SK-N-SH (cell line): ENCODE data around the gene C11orf65. TPM values are rescaled to one million over a fixed set of nuclear protein-coding genes. Genes with fewer than 3 reads are reported as not detected.

Experiments
- CTCF ChIA-PET: fragments of 300-600, 350-600 bp; formaldehyde crosslinking; extraction: SDS; loops from one replicate; lab custom pipeline; 2021; lab: Yijun Ruan, JAX
- POLR2A ChIA-PET: fragments of 350-600 bp; sonication (Branson Sonifier 250); formaldehyde crosslinking; extraction: SDS; loops from one replicate; lab custom pipeline; 2020; ENCODE audit warnings: antibody characterized with exemption, inconsistent platforms; lab: Yijun Ruan, JAX
- DNase-seq: peaks from one replicate; pipeline ENCODE4 v3.0.0; 2012
- H2AFZ ChIP-seq: fragments of 200-600 bp; sonication (generic); 2 replicates; pipeline ENCODE4 v1.8.1; 2016; ENCODE audit warnings: antibody characterized with exemption, mild to moderate bottlenecking, low read depth
- H3F3A ChIP-seq: fragments of 200-600 bp; sonication (generic); replicated peaks from 2 replicates; pipeline ENCODE3; 2016; ENCODE audit warnings: antibody characterized with exemption, mild to moderate bottlenecking; ENCODE audit not compliant: insufficient read depth
- H3K27ac ChIP-seq, 2 experiments: fragments of 200-500 bp in 1 of 2; fragments of 200-600 bp in 1 of 2; sonication (Bioruptor generic) in 1 of 2; sonication (generic), shearing (Covaris generic) in 1 of 2; 2 replicates each; pipeline versions ENCODE4 v1.5.1 to v1.6.1; 2014 to 2016; ENCODE audit warnings: low read depth in 2 of 2, inconsistent platforms in 1 of 2, low read length in 1 of 2, mild to moderate bottlenecking in 1 of 2, mixed read lengths in 1 of 2
- H3K27me3 ChIP-seq: fragments of 200-600 bp; sonication (generic), shearing (Covaris generic); 2 replicates; pipeline ENCODE4 v1.6.1; 2016; ENCODE audit warnings: mixed run types; ENCODE audit not compliant: insufficient read depth
- H3K36me3 ChIP-seq, 2 experiments: fragments of 200-500 bp in 1 of 2; fragments of 200-600 bp in 1 of 2; sonication (Bioruptor generic) in 1 of 2; sonication (generic) in 1 of 2; replicated peaks in 1 of 2; 2 replicates each; pipeline versions ENCODE3 to v1.5.1; 2014 to 2016; ENCODE audit warnings: low read length in 1 of 2, mild to moderate bottlenecking in 1 of 2; ENCODE audit not compliant: insufficient read depth in 2 of 2, control insufficient read depth in 1 of 2
- H3K4me1 ChIP-seq, 2 experiments: fragments of 200-500 bp in 1 of 2; fragments of 200-600 bp in 1 of 2; sonication (Bioruptor generic) in 1 of 2; sonication (generic), shearing (Covaris generic) in 1 of 2; 2 replicates each; pipeline versions ENCODE4 v1.5.1 to v1.6.1; 2014 to 2016; ENCODE audit warnings: low read depth in 1 of 2, low read length in 1 of 2, mixed run types in 1 of 2; ENCODE audit not compliant: insufficient read depth in 2 of 2, control insufficient read depth in 1 of 2
- H3K4me2 ChIP-seq: fragments of 200-600 bp; sonication (generic), shearing (Covaris generic); 2 replicates; pipeline ENCODE4 v1.6.1; 2017; ENCODE audit warnings: mixed run types
- H3K4me3 ChIP-seq, 2 experiments: fragments of 200-500 bp in 1 of 2; fragments of 200-600 bp in 1 of 2; sonication (Bioruptor generic) in 1 of 2; sonication (generic), shearing (Covaris generic) in 1 of 2; 2 replicates each; pipeline versions ENCODE4 v1.5.1 to v1.8.1; 2014 to 2016; ENCODE audit warnings: low read depth in 2 of 2, inconsistent platforms in 1 of 2, low read length in 1 of 2, mild to moderate bottlenecking in 1 of 2, mixed read lengths in 1 of 2, moderate library complexity in 1 of 2
- H3K79me2 ChIP-seq: fragments of 200-600 bp; sonication (generic); 2 replicates; pipeline ENCODE4 v1.8.1; 2017; ENCODE audit warnings: mild to moderate bottlenecking; ENCODE audit not compliant: insufficient read depth
- H3K9ac ChIP-seq: fragments of 200-600 bp; sonication (generic); 2 replicates; pipeline ENCODE4 v1.6.1; 2017; ENCODE audit warnings: mixed run types
- H3K9me2 ChIP-seq: fragments of 200-600 bp; sonication (generic); 2 replicates; pipeline ENCODE4 v1.6.1; 2017; ENCODE audit warnings: mixed run types
- H3K9me3 ChIP-seq: fragments of 200-600 bp; sonication (generic); 2 replicates; pipeline ENCODE4 v1.6.1; 2017; ENCODE audit warnings: mixed run types, mild to moderate bottlenecking, moderate library complexity
- H4K20me1 ChIP-seq: fragments of 200-600 bp; sonication (generic); 2 replicates; pipeline ENCODE4 v1.6.1; 2017; ENCODE audit warnings: mild to moderate bottlenecking, mixed run types; ENCODE audit not compliant: insufficient read depth
- CHD2 ChIP-seq: fragments of 150-350 bp; IDR thresholded peaks from 2 replicates; pipeline ENCODE4 v1.6.1; 2018; ENCODE audit warnings: low read length; ENCODE audit not compliant: partially characterized antibody
- ELF1 ChIP-seq: IDR thresholded peaks from 2 replicates; pipeline ENCODE4 v1.4.0; 2012
- FOXM1 ChIP-seq: IDR thresholded peaks from 2 replicates; pipeline ENCODE4 v1.4.0; 2012; ENCODE audit warnings: low read depth, mild to moderate bottlenecking
- MXI1 ChIP-seq: IDR thresholded peaks from 2 replicates; pipeline ENCODE4 v1.6.1; 2012; ENCODE audit warnings: mild to moderate bottlenecking, low read depth, low read length, improper control_type of control experiment
- SIN3A ChIP-seq: IDR thresholded peaks from 2 replicates; pipeline ENCODE4 v1.6.1; 2012; ENCODE audit warnings: low read depth, mild to moderate bottlenecking, low read length, moderate library complexity, borderline replicate concordance
- TCF12 ChIP-seq: IDR thresholded peaks from 2 replicates; pipeline ENCODE4 v1.4.0; 2012
- WGBS: methylation state at CpG from one replicate; pipeline ENCODE4 v1.1.6; 2017; ENCODE audit warnings: low lambda C conversion rate; 5-methylcytosine and 5-hydroxymethylcytosine counted together
- polyA plus RNA-seq, 3 experiments: library from polyadenylated mRNA; depleted of rRNA; stranded (reverse); fragments of >200 nt; gene quantifications; 2 replicates each; pipeline ENCODE4 v1.2.3, GENCODE V29; 2012
- TF ChIP-seq, protein P1 (sequence below): IDR thresholded peaks from 2 replicates; pipeline ENCODE4 v1.4.0; 2012; ENCODE audit warnings: low read depth, borderline replicate concordance
- TF ChIP-seq, protein P2 (sequence below): IDR thresholded peaks from 2 replicates; pipeline ENCODE4; 2012

The C11orf65 gene
- polyA plus RNA-seq, 1 of the 3 experiments (the other 2 are of a cell fraction): 0.07 TPM

DNA sequence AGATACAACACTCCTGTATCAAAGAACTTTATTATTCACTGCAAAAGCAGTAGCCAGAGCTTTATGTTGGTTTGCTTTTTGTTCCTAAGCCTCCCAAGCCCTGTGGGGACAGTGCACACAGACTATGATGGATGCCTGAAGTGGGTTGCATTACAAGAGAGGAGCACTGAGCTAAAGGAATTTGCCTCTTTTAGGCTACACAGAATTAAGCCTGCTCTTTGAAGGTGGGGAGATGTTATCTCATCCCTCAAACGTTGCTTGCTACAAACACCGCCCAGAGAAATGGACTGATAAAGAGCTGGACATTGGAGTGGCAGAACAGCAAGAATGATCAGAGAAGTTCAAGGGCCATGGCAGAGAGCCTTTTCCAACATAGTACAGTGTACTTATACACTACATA is 33.4 kb upstream of the C11orf65 start:
- Histone ChIP-seq H4K20me1 (no peaks in the 10 kb centered on the region), H2AFZ (no peak overlapping the region), H3K27ac (no peak overlapping the region), H3K4me2 (no peak overlapping the region), H3K9me3 (no peaks in the 10 kb centered on the region), H3K4me1 (peaks cover 0 to 11% of the 10 kb centered on the region in 2 experiments; a peak in 2 of 4 replicates), H3K79me2 (peaks cover 9% of the 10 kb centered on the region; the same call in 1 of the 2 replicates), H3K27me3 (no peaks in the 10 kb centered on the region), H3K4me3 (no peak overlapping the region), H3K9me2 (no peaks in the 10 kb centered on the region), H3K36me3 (no peaks in the 10 kb centered on the region), H3F3A (peaks cover 6% of the 10 kb centered on the region), H3K9ac (no peak overlapping the region)
- TF ChIP-seq, protein P1, sequence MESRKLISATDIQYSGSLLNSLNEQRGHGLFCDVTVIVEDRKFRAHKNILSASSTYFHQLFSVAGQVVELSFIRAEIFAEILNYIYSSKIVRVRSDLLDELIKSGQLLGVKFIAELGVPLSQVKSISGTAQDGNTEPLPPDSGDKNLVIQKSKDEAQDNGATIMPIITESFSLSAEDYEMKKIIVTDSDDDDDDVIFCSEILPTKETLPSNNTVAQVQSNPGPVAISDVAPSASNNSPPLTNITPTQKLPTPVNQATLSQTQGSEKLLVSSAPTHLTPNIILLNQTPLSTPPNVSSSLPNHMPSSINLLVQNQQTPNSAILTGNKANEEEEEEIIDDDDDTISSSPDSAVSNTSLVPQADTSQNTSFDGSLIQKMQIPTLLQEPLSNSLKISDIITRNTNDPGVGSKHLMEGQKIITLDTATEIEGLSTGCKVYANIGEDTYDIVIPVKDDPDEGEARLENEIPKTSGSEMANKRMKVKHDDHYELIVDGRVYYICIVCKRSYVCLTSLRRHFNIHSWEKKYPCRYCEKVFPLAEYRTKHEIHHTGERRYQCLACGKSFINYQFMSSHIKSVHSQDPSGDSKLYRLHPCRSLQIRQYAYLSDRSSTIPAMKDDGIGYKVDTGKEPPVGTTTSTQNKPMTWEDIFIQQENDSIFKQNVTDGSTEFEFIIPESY: no peak
- ChIA-PET CTCF (no interaction called here), POLR2A (no interaction called here)
- no peak for DNase-seq
- WGBS: 70% methylated on average over 2 of the region's 2 CpGs

DNA sequence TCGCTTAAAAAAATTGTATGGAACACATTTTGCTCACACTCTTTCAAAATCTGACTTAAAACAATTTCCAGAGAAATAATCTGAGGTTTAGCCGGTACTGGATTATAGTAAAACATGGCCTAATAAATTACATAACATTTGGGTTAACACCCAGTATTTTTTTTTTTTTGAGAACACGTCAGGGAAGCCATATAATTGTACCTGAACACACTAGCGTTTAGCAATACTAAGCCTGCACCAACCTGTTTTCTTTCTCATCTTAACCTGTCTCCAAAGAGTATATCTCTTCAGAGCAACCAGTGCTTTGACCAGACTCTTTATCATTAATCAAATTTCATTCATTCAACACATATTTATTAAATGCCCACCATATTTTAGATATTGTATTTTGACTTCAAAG is 32.8 kb upstream of the C11orf65 start:
- Histone ChIP-seq H3K9me2 (no peaks in the 10 kb centered on the region), H3K36me3 (no peaks in the 10 kb centered on the region), H3K27me3 (no peaks in the 10 kb centered on the region), H2AFZ (no peak overlapping the region), H3K4me2 (no peak overlapping the region), H3K9ac (no peak overlapping the region), H4K20me1 (no peaks in the 10 kb centered on the region), H3F3A (peaks cover 6% of the 10 kb centered on the region), H3K79me2 (peaks cover 9% of the 10 kb centered on the region; the same call in 1 of the 2 replicates), H3K4me1 (peaks cover 0 to 11% of the 10 kb centered on the region in 2 experiments; a peak in 2 of 4 replicates), H3K27ac (no peak overlapping the region), H3K4me3 (no peak overlapping the region), H3K9me3 (no peaks in the 10 kb centered on the region)
- CTCF ChIA-PET: no interaction called here
- WGBS: 99% methylated on average over 4 of the region's 4 CpGs
- TF ChIP-seq MXI1 (no peak), ELF1 (no peak), TCF12 (no peak), FOXM1 (no peak), SIN3A (no peak)
- POLR2A ChIA-PET: no interaction called here
- no peak for DNase-seq

DNA sequence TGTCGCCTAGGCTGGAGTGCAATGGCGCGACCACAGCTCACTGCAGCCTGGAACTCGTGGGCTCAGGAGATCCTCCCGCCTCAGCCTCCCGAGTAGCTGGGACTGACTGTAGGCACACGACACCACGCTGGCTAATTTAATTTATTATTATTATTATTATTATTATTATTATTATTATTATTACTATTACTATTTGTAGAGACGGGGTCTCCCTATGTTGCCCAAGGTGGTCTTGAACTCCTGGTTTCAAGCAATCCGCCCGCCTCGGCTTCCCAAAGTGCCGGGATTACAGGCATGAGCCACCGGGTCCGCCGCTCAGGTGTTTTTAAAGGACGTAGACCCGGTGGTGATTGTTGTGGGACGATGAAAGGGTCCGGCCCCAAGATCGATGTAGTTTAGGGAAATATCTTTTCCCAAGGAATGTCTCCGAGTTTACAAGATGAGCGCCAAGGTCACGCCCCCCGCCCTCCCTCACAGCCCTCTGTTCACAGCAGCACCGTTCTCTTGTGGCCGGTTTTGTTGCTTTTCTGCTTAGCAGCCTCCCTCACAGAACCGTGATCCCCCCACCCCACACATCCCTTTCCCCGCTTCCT is 31.6 kb upstream of the C11orf65 start:
- Histone ChIP-seq H3K27me3 (no peaks in the 10 kb centered on the region), H3K9me2 (no peaks in the 10 kb centered on the region), H2AFZ (peak overlapping the region; percentile 76), H3F3A (peaks cover 6% of the 10 kb centered on the region), H3K4me3 (peak overlapping the region; percentile 61 to 75; a peak in 3 of 4 replicates), H3K27ac (peak overlapping the region; percentile 83 to 87), H3K9ac (peak overlapping the region; percentile 76; the same call in 1 of the 2 replicates), H3K4me2 (peak overlapping the region; percentile 74; the same call in 1 of the 2 replicates), H3K36me3 (no peaks in the 10 kb centered on the region), H3K79me2 (peaks cover 9% of the 10 kb centered on the region; the same call in 1 of the 2 replicates), H3K9me3 (no peaks in the 10 kb centered on the region), H3K4me1 (peaks cover 0 to 11% of the 10 kb centered on the region in 2 experiments; a peak in 2 of 4 replicates), H4K20me1 (no peaks in the 10 kb centered on the region)
- CTCF ChIA-PET: interaction anchor here (0.7 kb wide), 1 partner anchor 8 kb away, joined by 4 read pairs; no protein-coding TSS in a partner anchor
- 92% methylated on average over 29 of the region's 29 CpGs for WGBS
- no peak for TF ChIP-seq SIN3A
- no peak for TF ChIP-seq CHD2
- TF ChIP-seq, protein P2, sequence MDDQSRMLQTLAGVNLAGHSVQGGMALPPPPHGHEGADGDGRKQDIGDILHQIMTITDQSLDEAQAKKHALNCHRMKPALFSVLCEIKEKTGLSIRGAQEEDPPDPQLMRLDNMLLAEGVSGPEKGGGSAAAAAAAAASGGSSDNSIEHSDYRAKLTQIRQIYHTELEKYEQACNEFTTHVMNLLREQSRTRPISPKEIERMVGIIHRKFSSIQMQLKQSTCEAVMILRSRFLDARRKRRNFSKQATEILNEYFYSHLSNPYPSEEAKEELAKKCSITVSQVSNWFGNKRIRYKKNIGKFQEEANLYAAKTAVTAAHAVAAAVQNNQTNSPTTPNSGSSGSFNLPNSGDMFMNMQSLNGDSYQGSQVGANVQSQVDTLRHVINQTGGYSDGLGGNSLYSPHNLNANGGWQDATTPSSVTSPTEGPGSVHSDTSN: no peak
- no peak for DNase-seq
- POLR2A ChIA-PET: no interaction called here
